HG02870 (cell line): ENCODE measurements around the gene RNF222.
A peak's percentile ranks its signal among the peaks of the same experiment; 100 is the strongest.
"Not testable (repeated sequence)": the region's sequence is repeated elsewhere in the genome, so short reads cannot be mapped to it uniquely, and the experiment has no call there.

Experiments used
- ATAC-seq: cut with Tn5 transposase; IDR thresholded peaks from one replicate; pipeline ENCODE4 v1.9.1; 2021; ENCODE audit warnings: mild to moderate bottlenecking, moderate library complexity; ENCODE audit not compliant: unreplicated experiment

The RNF222 gene

DNA sequence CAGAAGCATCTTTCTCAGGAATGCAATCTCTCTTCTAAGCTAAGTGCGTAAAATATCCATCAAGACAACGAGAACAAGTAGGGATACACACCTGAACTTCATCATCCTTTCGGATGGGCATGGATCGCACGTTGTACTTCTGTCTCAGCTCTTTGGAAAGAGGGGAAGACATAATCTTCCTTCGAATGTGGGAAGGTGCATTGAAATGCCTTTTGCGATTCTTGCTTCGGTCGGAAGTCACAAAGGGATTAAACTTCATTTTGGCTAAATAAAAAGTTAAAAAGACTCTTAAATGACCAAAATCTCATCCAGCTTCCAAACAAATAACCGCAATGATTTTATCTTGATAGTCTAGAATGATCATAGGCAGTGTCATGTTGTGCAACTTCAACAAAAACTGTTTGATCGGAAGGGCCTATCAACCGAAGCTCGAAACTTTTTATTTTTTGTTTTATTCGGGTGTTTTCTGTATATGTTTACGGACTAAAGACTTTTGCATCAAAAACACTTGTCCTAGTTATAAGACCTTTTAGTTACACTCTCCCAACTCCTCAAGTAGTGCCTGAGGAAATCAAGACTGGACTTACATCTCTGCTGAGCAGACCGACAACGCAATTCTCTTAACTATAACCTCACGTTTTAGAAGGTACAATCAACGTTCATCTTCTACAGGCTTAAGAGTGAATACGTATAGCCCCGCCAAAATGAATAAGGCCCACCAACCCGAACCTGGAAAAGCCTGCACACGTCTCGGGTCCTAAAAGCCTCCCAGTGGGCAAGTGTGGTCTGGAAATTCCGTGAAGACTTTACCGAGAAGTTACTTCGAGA is 15.4 kb downstream of the RNF222 start:
- ATAC-seq = no peak

DNA sequence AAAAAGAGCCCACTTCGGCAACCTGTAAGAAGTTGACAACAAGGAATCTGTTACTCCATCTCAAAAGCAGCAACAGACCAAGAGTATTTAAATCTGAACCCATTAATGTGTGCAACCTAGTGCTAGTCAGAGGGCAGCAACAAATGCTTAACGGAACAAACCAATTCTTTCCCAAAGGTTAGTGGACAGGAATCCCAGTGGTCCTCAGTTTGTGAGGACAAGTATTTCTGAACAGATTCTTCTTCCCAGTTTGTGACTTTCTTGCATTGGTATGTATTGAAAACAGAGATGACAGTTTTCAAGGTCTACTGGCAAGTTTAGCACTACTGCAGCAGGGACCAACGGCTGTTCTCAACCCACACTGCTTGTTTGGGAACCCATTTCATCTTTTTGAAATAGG is 17.6 kb downstream of the RNF222 start:
- no peak for ATAC-seq

- not testable (repeated sequence) for ATAC-seq
Measured at GRCh38 chr17:8378117-8378516, 19.5 kb downstream of the RNF222 start.

GRCh38 chr17:8377422-8377821 is 20.2 kb downstream of the RNF222 start:
- ATAC-seq = no peak

DNA sequence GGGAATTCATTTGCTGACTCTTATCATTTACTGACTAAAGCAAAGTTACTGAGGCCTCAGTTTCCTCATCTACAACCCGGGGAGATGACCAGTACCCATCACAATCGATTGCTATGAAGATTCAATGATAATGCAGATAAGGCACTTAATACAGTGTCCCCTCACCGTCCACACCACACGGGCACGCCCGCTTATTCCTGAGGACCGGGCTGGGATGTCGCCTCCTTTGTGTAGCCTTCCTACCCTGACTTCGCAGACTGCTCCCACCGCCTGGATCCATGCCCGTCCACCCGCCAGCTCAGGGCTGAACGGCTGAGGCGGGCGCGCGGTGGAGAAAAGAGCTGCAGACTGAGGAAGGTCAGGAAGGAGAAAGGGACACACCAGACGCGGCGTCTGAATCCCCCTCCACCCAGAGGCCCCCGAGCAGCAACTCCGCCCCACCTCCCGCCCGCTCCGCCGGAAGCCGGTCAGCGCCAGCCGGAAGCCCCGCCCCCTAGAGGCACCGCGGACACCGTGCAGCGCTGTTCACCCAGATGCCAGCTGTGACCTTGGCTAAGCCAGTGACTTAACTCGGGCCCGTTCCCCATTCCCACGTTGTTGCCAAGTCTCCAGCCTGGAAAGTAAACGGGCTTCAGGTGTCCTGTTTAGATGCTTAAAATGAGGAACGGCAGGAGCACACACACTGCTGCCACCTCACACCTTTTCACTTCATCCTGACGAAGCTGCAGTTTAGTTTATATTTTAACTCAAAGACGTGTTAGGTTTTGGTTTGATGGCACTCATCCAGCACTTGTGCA is 21.2 kb downstream of the RNF222 start, which contains the start of gene KRABD2:
KRABD2 (minus strand) TSS at position 434 of the 797 bp plus-strand sequence.
- ATAC-seq = peak; percentile 74

- ATAC-seq = no peak
Measured at GRCh38 chr17:8375738-8376259, 21.8 kb downstream of the RNF222 start.

DNA sequence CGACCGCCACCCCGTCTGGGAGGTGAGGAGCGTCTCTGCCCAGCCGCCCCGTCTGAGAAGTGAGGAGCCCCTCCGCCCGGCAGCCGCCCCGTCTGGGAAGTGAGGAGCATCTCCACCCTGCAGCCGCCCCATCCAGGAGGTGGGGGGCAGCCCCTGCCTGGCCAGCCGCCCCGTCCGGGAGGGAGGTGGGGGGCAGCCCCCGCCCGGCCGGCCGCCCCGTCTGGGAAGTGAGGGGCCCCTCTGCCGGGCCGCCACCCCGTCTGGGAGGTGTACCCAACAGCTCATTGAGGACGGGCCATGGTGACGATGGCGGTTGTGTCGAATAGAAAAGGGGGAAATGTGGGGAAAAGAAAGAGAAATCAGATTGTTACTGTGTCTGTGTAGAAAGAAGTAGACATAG is 23.8 kb downstream of the RNF222 start:
- ATAC-seq = not testable (repeated sequence)

GRCh38 chr17:8372422-8372821 is 25.2 kb downstream of the RNF222 start:
- ATAC-seq = no peak

DNA sequence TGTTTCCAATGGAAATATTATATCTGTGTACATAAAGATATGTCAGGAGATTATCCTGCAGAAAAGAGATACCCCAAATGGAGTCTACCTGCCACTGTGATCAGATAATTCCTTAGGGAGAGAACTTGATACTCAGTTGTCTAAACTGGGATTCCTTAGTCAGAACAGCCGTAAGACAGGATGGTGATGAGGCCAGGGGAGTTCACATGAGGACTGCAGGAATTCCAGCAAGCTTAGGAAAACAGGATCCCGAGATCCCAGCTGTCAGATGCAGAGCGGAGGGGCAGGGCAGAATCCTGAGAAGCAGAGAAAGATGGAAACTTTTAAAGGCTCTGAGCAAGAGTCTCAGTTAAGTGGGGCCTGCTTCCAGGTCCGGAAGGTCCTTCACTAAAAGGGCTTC is 25.8 kb downstream of the RNF222 start:
- no peak for ATAC-seq

DNA sequence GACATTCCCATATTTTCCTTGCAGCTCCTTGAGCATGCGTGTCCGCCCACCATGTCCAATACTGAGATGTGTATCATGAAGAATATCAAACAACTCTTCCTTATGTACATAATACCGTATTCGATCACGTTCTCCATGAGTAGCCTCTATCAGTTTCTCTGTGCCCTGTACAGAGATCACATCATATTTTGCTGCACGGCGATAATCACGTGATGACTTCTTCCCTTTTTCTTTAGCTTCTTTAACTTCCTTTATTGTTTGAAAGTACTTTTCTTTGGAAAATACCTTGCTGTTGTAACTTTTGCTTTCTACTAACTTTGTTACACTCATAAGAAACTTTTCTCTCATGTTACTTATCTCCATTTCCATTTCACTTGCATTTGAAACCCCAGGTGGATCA is 27.7 kb downstream of the RNF222 start:
- no peak for ATAC-seq

- ATAC-seq = no peak
Measured at GRCh38 chr17:8368193-8368592, 29.4 kb downstream of the RNF222 start.

- ATAC-seq = no peak
Measured at GRCh38 chr17:8366231-8366630, 31.4 kb downstream of the RNF222 start.

DNA sequence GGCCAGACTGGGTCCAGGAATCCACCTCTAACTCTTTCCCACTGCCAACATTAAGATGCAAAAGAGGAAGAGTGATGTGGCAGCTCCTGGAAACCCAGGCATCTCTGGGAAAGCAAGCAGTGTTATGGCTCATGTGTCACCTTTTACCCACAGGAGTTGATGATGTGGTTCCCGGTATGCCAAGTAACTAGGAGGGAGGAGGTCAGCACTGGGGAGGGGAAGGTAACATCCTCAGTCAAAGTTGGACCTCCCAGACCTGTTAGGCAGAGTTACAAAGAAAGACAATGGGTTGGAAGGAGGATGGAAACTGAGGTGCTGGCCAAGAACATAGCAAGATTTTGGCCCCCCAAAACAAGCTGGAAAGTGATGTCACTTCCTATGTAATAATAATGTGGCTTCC is 32.5 kb downstream of the RNF222 start:
- ATAC-seq = no peak

DNA sequence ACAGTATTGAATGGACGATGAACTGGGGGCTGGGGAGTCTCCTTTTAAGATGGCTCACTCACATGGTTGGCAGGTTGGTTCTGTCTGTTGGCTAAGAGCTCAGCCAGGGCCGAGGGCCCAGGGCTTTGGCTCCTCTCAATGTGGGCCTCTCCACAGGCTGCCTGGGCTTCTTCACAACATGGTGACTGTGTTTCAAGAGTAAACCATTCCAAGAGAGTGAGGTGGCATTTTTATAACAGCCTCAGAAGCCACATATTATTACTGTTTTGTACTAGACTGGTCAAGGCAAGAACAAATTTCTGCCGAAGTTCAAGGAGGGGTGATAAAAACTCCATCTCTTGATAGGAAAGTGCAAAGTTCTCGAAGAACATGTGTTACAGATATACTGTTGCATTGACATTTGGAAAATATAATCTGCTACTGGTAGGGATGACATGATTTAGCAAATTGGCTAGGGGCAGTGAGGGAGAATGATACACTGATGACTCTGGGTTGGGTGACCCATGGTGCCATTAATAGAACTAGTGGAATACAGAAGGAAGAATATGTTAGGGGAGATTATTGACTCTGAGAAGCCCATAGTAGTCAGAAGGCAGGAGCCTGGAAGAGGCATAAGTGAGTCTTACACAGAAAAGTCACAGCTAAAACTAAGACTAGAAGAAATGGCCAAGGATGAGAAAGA is 34.8 kb downstream of the RNF222 start:
- no peak for ATAC-seq

DNA sequence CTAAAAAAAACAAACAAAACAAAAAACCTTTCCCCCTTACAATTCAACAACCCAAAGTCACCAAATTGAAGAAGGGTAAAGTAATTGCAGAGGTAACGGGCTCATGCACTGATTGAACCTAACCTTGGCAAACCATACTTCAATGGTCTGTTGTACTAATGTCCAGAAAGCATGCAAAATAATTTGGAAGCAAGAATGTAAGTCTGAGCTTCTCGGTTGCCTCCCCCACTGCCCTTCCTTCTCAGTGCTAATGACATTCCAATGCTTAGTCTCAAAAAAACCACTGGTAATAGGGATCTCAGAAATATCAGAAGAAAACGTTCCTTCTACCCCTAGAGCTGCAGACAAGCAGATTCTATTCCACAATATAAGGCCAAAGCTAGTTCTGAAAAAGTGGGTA is 36.9 kb downstream of the RNF222 start:
- ATAC-seq = no peak

GRCh38 chr17:8360260-8360659 is 37.4 kb downstream of the RNF222 start:
- no peak for ATAC-seq

DNA sequence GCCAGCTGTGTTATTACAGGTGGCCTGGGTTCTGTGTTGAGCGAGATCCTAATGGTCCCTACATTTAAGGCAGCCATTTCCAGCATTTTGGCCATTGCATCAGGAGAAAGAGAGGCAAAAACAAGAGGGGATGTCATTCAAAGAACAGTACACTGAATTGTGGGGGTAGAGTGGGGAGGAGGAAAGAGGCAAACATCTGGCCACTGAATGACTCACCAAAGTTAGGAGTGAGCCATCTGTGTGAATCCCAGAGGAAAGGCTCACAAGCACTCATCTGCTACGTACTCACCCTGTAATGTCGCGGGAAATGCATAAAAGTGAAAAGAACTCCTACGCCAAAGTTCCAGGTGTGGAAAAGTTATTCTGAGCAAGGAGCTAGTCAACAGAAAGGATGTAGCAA is 37.9 kb downstream of the RNF222 start:
- ATAC-seq = no peak

GRCh38 chr17:8357910-8358309 is 39.7 kb downstream of the RNF222 start:
- ATAC-seq = no peak

- ATAC-seq = no peak
Measured at GRCh38 chr17:8354236-8354635, 43.4 kb downstream of the RNF222 start.

GRCh38 chr17:8353736-8354135 is 43.9 kb downstream of the RNF222 start:
- no peak for ATAC-seq

DNA sequence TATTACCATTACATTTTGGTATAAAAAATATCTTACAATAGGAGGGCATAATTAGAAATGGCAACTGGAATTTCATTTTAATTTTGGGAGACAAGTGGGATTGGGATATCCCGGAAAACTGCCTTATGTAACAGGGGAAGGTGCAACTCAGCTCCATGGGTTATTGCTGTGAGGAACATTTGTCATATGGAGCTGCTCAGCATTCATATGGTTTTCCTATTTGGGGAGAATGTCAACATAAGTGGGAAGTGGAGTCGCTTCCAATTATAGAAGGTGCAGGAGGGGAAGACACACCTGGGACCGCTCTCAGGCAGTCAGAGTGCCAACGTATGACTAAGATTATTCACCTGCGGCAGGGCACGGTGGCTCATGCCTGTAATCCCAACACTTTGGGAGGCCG is 47.3 kb downstream of the RNF222 start:
- ATAC-seq = no peak
